HG03521 (cell line): ENCODE results near the gene NUDC.
A peak's percentile ranks its signal among the peaks of the same experiment; 100 is the strongest.
"Not testable (repeated sequence)": the region's sequence is repeated elsewhere in the genome, so short reads cannot be mapped to it uniquely, and the experiment has no call there.

Experiments used
- ATAC-seq: cut with Tn5 transposase; IDR thresholded peaks from one replicate; pipeline ENCODE4 v1.9.1; 2021; ENCODE audit warnings: mild to moderate bottlenecking, moderate library complexity; ENCODE audit not compliant: unreplicated experiment

The NUDC gene

GRCh38 chr1:26986658-26987057 is 65.1 kb downstream of the NUDC start:
- ATAC-seq = no peak

- ATAC-seq = not testable (repeated sequence)
Measured at GRCh38 chr1:26989403-26990109, 68.0 kb downstream of the NUDC start.

- ATAC-seq = no peak
Measured at GRCh38 chr1:26991310-26992116, 70.0 kb downstream of the NUDC start.

- ATAC-seq = peak; percentile 48
Measured at GRCh38 chr1:26993237-26994019, 71.9 kb downstream of the NUDC start, which contains the start of gene TRNP1. TRNP1 (plus strand) TSS chr1:26993692; CDS start chr1:26993787, 95 bp downstream.

- ATAC-seq = peak; percentile 22
Measured at GRCh38 chr1:26994020-26994786, 72.7 kb downstream of the NUDC start.

- ATAC-seq = no peak
Measured at GRCh38 chr1:26994787-26995517, 73.4 kb downstream of the NUDC start.

GRCh38 chr1:26996024-26996423 is 74.5 kb downstream of the NUDC start:
- no peak for ATAC-seq
